ENCODE measurements around the gene CRY2. TPM values are rescaled to one million over a fixed set of nuclear protein-coding genes. Genes with fewer than 3 reads are reported as not detected.

Gene CRY2
- total RNA-seq, 2 experiments from 2014 or later: 12.3 to 15.7 TPM

DNA sequence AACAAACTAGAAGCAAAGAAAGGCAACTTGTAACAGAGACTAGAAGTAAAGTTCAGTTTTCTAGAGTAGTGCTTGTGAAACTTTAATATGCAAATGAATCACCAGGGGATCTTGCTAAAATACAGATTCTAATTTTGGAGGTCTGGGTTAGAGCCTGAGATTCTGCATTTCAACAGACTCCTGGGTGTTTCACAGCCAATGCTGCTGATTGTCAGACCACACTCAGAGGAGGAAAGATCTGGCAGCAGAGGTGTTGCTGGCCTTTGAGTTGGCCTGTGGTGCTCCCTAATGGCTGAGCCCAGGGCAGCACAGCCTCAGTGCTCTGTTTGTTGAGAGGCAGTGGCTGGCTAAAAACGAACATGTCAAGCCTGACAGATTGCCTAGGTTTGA is 5.4 kb downstream of the CRY2 start:
- H3K9me3 Mint-ChIP-seq: no peaks in the 10 kb centered on the region
- ChIA-PET POLR2A (no interaction called here), CTCF (interaction anchor here (1.0 to 1.5 kb wide), 2 partner anchors 9 kb away, joined by 3 read pairs; no protein-coding TSS in a partner anchor)
- no peak for DNase-seq
- H3K36me3 Mint-ChIP-seq (ENCODE audit: low read depth): peaks cover 4% of the 10 kb centered on the region
- ATAC-seq: no peak
- H3K4me1 Mint-ChIP-seq (ENCODE audit: low read depth): peaks cover 42% of the 10 kb centered on the region
- TF ChIP-seq, protein P1, sequence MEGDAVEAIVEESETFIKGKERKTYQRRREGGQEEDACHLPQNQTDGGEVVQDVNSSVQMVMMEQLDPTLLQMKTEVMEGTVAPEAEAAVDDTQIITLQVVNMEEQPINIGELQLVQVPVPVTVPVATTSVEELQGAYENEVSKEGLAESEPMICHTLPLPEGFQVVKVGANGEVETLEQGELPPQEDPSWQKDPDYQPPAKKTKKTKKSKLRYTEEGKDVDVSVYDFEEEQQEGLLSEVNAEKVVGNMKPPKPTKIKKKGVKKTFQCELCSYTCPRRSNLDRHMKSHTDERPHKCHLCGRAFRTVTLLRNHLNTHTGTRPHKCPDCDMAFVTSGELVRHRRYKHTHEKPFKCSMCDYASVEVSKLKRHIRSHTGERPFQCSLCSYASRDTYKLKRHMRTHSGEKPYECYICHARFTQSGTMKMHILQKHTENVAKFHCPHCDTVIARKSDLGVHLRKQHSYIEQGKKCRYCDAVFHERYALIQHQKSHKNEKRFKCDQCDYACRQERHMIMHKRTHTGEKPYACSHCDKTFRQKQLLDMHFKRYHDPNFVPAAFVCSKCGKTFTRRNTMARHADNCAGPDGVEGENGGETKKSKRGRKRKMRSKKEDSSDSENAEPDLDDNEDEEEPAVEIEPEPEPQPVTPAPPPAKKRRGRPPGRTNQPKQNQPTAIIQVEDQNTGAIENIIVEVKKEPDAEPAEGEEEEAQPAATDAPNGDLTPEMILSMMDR (IDR thresholded peaks at IDR 0.05): no peak
- no peak overlapping the region for H3K27ac Mint-ChIP-seq
- H3K27me3 Mint-ChIP-seq: no peaks in the 10 kb centered on the region
- intact Hi-C loops (cut with micrococcal nuclease): no loop called here
- H3K4me3 Mint-ChIP-seq: no peak overlapping the region

DNA sequence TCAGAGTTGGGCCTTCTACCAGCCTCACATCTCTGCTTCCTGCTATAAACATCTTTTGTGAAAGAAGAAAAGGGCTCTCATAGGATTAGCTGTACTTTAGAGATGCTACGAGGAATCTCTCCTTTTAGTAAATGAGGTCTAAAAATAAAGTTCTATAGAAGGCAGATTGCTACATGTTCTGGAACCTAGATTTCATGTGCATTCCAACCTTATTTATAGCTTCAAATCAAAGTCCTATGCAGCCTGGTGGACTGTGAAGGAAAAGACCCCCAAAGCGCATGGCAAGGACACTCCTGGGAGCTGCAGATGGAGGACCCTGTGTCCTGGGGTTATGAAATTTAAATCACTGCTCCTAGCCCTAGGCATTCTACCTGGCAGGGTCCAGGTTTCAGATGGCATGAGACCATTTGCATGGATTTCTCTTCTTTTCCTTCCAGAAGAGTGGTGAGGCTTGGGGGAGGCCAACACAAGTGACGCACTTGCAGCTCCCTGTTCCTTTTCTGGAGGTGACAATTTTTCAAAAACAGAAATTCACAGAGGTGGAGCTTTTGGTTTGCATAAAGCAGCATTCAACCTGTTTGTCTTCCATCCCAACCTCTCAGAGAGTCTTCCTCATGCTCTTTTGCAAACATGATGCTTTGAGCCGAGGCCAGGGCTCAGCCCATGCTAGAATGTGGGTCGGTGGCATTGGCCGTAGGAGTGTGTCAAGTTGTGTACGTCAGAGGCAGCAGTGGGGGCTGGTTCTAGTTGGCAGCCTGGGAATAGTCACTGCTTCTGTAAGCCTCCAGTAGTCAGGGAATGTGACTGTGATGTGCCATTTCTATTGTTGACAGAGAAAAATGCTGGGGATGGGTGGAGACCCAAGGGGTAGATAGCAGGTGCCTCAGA is 6.3 kb downstream of the CRY2 start:
- H3K4me1 Mint-ChIP-seq (ENCODE audit: low read depth): peaks cover 38% of the 10 kb centered on the region
- H3K27me3 Mint-ChIP-seq: no peaks in the 10 kb centered on the region
- H3K36me3 Mint-ChIP-seq (ENCODE audit: low read depth): peaks cover 4% of the 10 kb centered on the region
- DNase-seq (no peak), ATAC-seq (no peak)
- TF ChIP-seq, protein P1 (IDR thresholded peaks at IDR 0.05): no peak
- H3K9me3 Mint-ChIP-seq: no peaks in the 10 kb centered on the region
- no peak overlapping the region for H3K27ac Mint-ChIP-seq
- CTCF ChIA-PET: interaction anchor here (1.0 kb wide), 1 partner anchor 10 kb away, joined by 3 read pairs; no protein-coding TSS in a partner anchor
- POLR2A ChIA-PET: interaction anchor here (0.6 kb wide), 1 partner anchor 20 kb away, joined by 3 read pairs; no protein-coding TSS in a partner anchor
- intact Hi-C loops (cut with micrococcal nuclease): no loop called here
- no peak overlapping the region for H3K4me3 Mint-ChIP-seq

DNA sequence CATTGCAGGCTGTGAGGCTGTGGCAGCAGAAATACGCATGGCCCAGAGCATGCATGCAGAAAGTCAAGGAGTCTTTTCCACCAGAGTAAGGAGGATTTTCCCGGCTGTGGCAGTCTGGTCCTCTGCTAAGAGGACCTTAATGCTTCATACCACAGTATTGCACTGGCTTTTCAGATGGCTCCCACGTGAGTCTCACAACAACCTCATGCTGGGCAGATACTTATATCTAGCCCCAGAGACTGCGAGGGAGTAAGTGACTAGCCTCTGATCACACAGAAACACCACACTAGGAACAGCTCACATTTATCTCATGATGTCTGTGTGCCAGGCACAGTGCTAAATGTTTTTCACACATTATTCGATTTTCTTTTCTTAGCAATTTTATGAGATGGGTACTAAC is 8.0 kb downstream of the CRY2 start:
- no peak overlapping the region for H3K4me3 Mint-ChIP-seq
- TF ChIP-seq, protein P1 (IDR thresholded peaks at IDR 0.05): no peak
- no peaks in the 10 kb centered on the region for H3K9me3 Mint-ChIP-seq
- H3K27ac Mint-ChIP-seq: no peak overlapping the region
- intact Hi-C loops (cut with micrococcal nuclease): no loop called here
- ChIA-PET POLR2A (interaction anchor here (0.7 kb wide), 1 partner anchor 15 kb away, joined by 3 read pairs; no protein-coding TSS in a partner anchor), CTCF (interaction anchor here (1.4 to 1.8 kb wide), 2 partner anchors 10 to 12 kb away, joined by 4 to 7 read pairs; no protein-coding TSS in a partner anchor)
- ATAC-seq: no peak
- DNase-seq: no peak
- H3K36me3 Mint-ChIP-seq (ENCODE audit: low read depth): peaks cover 12% of the 10 kb centered on the region
- H3K4me1 Mint-ChIP-seq (ENCODE audit: low read depth): peaks cover 24% of the 10 kb centered on the region
- H3K27me3 Mint-ChIP-seq: no peaks in the 10 kb centered on the region

DNA sequence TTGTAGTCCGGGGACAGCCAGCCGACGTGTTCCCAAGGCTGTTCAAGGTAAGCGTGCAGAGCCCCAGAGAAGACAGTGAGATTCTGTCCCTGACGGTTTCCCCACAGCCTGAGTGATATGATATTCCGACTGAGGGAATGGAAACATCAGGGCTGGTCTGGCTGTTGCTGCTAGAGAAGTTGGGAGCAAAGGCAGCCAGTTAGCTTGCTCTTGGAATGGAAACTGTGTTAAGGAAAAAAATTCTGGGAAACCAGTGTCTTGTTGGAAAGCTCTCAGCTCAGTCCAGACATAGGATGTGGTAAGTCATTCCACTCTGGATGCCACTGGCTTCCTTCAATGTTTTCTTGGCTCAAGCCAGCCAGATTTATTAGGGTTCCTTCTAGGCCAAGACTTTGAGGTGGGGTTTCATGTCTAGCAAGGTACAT is 8.8 kb downstream of the CRY2 start:
- Mint-ChIP-seq H3K27ac (no peak overlapping the region), H3K4me1 (ENCODE audit: low read depth) (peaks cover 16% of the 10 kb centered on the region), H3K4me3 (no peak overlapping the region), H3K27me3 (no peaks in the 10 kb centered on the region), H3K36me3 (ENCODE audit: low read depth) (peaks cover 16% of the 10 kb centered on the region), H3K9me3 (no peaks in the 10 kb centered on the region)
- TF ChIP-seq, protein P1 (IDR thresholded peaks at IDR 0.05): no peak
- DNase-seq: no peak
- ATAC-seq: no peak
- ChIA-PET POLR2A (no interaction called here), CTCF (interaction anchor here (1.1 to 3.2 kb wide), 3 partner anchors 9 to 16 kb away, joined by 3 to 10 read pairs (median 4); no protein-coding TSS in a partner anchor)
- intact Hi-C loops (cut with micrococcal nuclease): no loop called here

Measured in activated CD8-positive, alpha-beta T cell treated with anti-CD3 and anti-CD28 coated beads for 36 hours (primary cell).